Stimulated activated CD8-positive, alpha-beta memory T cell treated with anti-CD3 and anti-CD28 coated beads, Interleukin-12 subunit alpha, Interleukin-12 subunit beta, amount 100 ng/mL, for 24 hours (primary cell): ENCODE results near the gene LYZL6.
A peak's percentile ranks its signal among the peaks of the same experiment; 100 is the strongest.
"Not testable (repeated sequence)": the region's sequence is repeated elsewhere in the genome, so short reads cannot be mapped to it uniquely, and the experiment has no call there.

Experiments used
- DNase-seq: peaks from one replicate; pipeline ENCODE4 v3.0.0-alpha.2; 2020; ENCODE audit errors: extremely low read depth

LYZL6 gene

DNA sequence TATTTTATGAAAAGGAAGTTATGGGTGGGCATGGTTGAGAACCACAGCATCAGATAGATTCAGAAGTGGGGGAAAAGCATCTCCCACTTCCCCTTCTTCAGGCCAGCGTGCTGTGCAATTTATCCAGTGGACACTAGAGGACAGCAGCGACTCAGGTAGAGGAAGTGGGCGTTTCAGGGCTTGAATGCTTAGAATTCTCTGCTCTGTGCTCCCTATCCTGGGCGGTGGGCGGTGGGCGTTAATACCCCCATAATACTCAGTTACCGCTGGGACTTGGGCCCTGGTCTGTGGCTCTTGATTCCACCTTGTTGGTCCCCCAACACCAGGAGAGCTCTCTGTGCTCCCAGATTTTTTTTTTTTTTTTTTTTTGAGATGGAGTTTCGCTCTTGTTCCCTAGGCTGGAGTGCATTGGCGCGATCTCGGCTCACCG is 3.7 kb upstream of the LYZL6 start:
- no peak for DNase-seq

DNA sequence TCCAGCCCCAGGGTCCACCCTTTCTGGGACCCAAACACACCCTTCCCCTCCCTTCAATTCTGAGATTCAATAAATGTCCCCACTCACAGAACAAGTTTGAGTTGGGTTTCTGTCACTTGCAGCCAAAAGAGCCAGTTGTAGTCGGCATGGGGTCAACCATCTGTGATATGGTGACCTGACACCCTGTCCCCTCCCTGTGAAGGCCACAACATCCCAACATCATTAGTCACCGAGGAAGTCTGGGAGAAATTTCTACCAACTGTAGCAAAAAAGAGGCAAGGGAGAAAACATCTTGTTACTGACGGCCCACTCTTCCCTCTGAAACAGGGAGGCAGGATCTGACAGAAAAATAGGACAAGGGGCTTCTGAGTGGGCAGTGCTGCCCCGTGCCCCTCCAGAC is 638 bp upstream of the LYZL6 start:
- DNase-seq, result no peak

GRCh38 chr17:35942588-35943186 is 826 bp downstream of the LYZL6 start:
- DNase-seq, result no peak

DNA sequence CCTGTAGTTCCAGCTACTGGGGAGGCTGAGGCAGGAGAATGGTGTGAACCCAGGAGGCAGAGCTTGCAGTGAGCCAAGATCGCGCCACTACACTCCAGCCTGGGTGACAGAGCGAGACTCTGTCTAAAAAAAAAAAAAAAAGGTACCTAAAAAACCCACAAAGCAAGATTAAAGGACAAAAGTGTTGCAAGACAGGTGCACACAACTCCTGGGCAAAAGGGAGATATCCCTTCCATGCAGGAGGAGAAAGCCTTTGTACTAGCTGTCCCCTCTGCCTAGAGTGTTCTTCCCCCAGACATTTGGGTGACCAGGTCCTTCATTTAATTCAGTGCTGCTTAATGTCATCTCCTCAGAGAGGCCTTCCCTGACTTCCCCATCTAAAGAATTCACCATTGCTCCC is 5.0 kb downstream of the LYZL6 start:
- DNase-seq, result not testable (repeated sequence)

GRCh38 chr17:35936063-35936462 is 7.5 kb downstream of the LYZL6 start:
- DNase-seq, result no peak

DNA sequence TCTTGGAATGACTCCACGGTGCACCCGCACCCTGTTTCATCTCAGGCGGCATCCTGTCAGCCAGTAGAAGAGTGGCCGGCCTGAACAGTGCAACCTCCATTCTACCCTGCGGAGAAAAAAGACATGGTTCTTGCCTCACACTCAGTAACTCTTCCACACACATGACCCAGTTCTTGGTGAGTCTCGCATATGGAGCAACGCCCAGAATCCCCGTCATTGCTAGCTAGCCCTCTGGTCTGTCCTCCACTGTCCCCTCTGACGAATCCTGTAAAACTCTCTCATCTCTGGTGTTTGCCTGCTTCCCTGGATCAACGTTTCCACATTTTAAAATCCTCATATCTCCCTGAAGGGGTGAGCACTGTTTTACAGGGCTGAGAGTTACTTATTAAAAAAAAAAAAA is 8.8 kb downstream of the LYZL6 start:
- no peak for DNase-seq

DNA sequence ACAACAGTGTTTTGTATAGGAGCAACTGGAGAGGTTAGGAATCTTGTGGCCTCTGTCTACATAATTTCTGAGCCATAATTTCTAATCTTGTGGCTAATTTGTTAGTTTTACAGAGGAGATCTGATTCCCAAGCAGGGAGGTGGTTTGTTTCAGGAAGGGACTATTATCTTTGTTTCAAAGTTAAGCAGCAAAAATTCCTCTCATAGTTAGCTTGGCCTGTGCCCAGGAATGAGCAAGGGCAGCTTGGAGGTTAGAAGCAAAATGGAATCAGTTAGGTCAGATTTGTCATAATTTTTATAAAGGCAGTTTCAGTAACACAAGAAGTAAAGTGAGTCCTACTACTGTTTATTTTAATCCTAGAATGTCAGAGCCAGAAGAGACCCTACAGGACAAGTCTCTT is 10.9 kb downstream of the LYZL6 start:
- no peak for DNase-seq

GRCh38 chr17:35931794-35932425 is 11.6 kb downstream of the LYZL6 start:
- DNase-seq, result no peak

DNA sequence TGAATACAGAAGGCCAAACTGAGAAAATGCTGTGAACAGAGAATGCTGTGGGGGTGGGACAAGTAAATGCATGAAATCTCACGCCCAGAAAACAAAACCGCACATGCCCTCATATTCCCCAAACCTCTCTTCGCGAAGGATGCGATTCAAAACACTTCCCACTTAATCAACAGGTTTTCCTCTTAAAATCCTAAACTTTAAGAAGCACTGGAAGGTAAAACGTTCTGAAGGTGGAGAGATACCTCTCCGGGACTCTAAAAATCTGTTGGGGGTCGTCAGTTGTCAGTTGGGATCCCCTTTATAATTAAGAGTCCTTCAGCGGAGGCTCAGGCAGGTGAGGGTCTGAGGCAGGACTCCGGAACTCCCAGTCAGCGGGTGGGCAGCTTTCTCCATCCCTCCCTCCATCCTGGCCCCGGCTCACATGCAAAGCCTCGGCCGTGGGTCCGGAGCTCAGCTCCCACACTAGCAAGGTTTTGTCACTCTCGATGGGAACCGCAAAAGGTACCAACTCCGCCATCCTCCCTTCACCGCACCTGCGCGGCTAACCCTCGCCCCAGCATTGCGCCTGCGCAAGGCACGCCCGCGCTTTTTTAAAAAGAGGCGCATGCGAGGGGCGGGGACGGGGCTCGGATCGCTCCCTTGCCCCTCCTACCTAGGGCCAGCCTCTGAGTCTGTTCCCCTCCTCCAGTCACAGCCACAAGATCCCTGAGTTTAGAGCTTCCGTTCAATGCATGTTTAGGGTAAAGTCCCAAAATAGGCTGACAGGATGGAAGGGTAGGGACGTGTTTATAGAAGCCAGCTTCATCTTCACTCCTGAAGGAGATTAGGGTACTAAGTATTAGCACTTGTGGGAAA is 13.1 kb downstream of the LYZL6 start, which contains the start of gene RDM1:
Gene RDM1, minus strand, starts transcription at position 563 of the 855 bp plus-strand sequence. Its CDS starts 46 bp downstream, at position 517.
- peak; percentile 66 for DNase-seq

DNA sequence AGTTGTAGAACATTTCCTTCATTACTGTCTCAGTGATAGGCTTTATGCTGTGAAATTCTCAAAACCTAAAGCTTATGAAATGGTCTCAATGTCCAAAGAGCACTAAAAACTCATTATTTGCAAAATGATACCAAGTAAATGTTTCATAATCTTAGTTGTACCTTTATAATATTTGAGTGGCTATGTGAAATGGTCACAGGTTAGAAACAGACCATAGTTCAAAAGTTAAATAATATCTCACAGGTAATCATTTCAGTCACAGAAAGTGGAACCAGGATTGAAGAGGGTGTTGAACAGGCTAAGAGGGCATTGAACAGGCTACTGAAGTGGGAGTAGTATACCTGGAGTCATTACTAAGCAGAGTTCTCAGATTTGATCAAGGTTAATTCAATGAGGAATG is 15.8 kb downstream of the LYZL6 start:
- no peak for DNase-seq

DNA sequence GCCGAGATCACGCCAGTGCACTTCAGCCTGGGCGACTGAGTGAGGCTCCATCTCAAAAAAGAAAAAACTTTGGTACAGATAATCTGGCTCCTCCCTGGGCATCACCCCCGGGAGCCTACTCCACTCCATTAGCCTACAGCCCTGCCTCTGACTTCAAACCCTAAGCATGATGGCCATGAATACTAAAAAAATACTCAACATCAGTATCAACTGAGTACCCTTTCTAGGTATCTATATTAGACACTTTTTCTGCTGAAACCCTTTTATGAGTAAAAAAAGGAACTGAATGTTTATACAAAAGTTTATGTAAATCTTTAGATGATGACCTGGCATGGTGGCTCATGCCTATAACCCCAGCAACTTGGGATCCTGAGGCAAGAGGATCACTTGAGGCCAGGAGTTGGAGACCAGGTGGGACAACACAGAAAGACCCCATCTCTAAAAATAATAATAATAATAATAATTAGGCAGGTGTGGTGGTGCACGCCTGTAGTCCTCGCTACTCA is 19.9 kb downstream of the LYZL6 start:
- DNase-seq, result no peak

- no peak for DNase-seq
Measured at GRCh38 chr17:35920229-35920628, 23.3 kb downstream of the LYZL6 start.

- no peak for DNase-seq
Measured at GRCh38 chr17:35918665-35919064, 24.8 kb downstream of the LYZL6 start.

GRCh38 chr17:35917519-35918213 is 25.8 kb downstream of the LYZL6 start:
- no peak for DNase-seq

DNA sequence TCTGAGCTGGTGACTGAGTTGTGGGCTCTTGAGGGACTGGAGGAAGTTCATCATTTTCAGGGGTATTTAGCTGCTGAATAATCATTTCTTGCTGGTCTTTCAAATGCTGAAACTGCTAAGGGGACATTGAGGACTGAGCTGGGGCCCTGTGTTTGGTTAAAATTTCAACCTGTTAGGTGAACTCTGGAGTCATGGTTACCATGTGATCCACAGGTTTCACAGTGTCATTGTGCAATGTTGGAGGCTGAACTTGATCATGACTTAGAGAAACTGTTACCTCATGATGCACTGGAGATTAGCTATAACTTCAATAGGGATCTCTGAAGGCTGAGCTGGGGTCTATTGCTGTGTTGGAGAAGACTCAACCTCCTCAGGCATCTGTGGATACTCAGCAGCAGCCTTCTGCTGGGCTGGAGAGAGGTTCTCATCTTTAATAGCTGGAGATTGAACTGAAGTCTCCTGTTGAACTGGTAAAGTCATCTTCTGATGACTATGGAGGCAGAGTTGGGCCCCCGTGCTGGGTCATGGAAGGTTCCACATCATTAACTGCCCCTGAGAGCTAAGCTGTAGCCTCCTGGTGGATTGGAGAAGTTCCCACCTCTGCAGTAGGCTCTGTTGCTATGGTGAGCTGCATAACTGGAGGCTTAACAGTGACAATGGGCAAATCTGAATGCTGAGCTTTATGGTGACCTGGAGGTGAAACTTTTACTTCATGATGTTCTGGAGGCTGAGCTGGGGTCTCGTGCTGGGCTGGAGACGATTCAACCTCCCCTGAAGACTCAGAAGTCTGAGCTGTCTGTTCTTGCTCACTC is 28.2 kb downstream of the LYZL6 start:
- DNase-seq, result no peak

GRCh38 chr17:35914354-35914753 is 29.2 kb downstream of the LYZL6 start:
- no peak for DNase-seq

- no peak for DNase-seq
Measured at GRCh38 chr17:35913609-35914008, 29.9 kb downstream of the LYZL6 start.

- DNase-seq, result no peak
Measured at GRCh38 chr17:35912942-35913341, 30.6 kb downstream of the LYZL6 start.

DNA sequence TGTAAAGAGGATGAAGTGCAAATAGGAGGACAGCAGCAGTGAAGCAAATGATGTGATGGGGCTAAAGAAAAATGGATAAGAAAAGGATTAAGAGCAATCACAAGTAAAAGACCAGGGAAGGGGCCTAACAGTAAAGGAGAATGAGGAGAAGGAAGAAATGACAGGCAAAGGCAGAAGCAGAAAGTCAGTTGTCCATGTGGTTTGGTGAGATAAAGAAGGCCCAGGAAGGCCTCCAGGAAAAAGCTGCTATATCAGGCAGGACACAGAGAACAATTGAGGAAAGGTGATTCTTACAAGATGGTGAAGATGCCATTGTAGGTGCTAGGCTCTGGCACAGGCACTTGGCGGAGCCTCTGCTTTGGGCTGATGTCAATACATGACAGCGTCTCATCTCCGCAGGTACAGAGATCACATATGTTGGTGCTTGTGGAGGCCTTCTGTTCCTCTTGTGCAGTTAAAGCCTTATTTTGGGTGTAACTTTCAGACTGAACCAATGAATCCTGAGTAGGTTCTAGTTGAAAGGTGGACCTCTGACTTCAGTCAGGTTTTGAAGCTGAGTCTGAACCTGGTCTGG is 31.1 kb downstream of the LYZL6 start:
- no peak for DNase-seq

DNA sequence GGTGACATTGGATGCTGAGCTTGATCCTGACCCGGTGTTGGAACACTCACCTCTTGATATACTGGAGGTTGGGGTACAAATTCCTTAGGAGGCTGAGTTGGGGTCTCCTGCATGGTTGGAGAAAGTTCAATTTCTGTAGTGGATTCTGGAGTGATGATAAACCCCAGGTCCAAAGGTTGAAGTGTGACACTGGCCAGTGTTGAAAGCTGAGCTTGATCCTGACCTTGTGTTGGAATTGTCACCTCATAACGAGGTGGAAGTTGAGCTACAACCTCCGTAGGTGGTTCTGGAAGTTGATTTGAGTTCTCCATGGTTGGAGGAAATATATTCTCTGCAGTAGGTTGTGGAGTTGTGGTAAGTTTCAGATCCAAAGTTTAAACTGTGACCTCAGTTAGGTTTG is 34.1 kb downstream of the LYZL6 start:
- no peak for DNase-seq

GRCh38 chr17:35907691-35908090 is 35.8 kb downstream of the LYZL6 start:
- no peak for DNase-seq
